GM21367 (cell line): ENCODE results near the gene FLT3.
A peak's percentile ranks its signal among the peaks of the same experiment; 100 is the strongest.
"Not testable (repeated sequence)": the region's sequence is repeated elsewhere in the genome, so short reads cannot be mapped to it uniquely, and the experiment has no call there.

Experiments used
- ATAC-seq: cut with Tn5 transposase; IDR thresholded peaks from one replicate; pipeline ENCODE4 v1.9.1; 2021; ENCODE audit not compliant: unreplicated experiment

The FLT3 gene

GRCh38 chr13:28005016-28005415, 95.4 kb downstream of the FLT3 start:
- not testable (repeated sequence) for ATAC-seq

GRCh38 chr13:28002886-28003698, 97.3 kb downstream of the FLT3 start:
- ATAC-seq, result no peak

- ATAC-seq, result no peak
Measured at GRCh38 chr13:28001837-28002473, 98.4 kb downstream of the FLT3 start.

GRCh38 chr13:28001049-28001448, 99.3 kb downstream of the FLT3 start:
- no peak for ATAC-seq

- no peak for ATAC-seq
Measured at GRCh38 chr13:28000567-28000966, 99.8 kb downstream of the FLT3 start.

GRCh38 chr13:27997904-27998522, 102.4 kb downstream of the FLT3 start:
- ATAC-seq, result peak; percentile 68

- ATAC-seq, result no peak
Measured at GRCh38 chr13:27991881-27992280, 108.5 kb downstream of the FLT3 start.

- no peak for ATAC-seq
Measured at GRCh38 chr13:27988520-27988919, 111.9 kb downstream of the FLT3 start, which contains the start of gene URAD. URAD (minus strand) TSS chr13:27988693; CDS start chr13:27988637, 56 bp downstream.

GRCh38 chr13:27985600-27985999, 114.8 kb downstream of the FLT3 start:
- ATAC-seq, result no peak

- no peak for ATAC-seq
Measured at GRCh38 chr13:27982361-27982760, 118.0 kb downstream of the FLT3 start.

GRCh38 chr13:27981006-27981708, 119.2 kb downstream of the FLT3 start:
- no peak for ATAC-seq

- ATAC-seq, result no peak
Measured at GRCh38 chr13:27980280-27980998, 119.9 kb downstream of the FLT3 start.

GRCh38 chr13:27979765-27980279, 120.6 kb downstream of the FLT3 start:
- ATAC-seq, result no peak

GRCh38 chr13:27979001-27979643, 121.3 kb downstream of the FLT3 start:
- ATAC-seq, result no peak

GRCh38 chr13:27978301-27978968, 121.9 kb downstream of the FLT3 start:
- no peak for ATAC-seq

GRCh38 chr13:27977476-27978300, 122.7 kb downstream of the FLT3 start:
- ATAC-seq, result no peak

GRCh38 chr13:27976362-27977091, 123.8 kb downstream of the FLT3 start:
- no peak for ATAC-seq
